HG03108 (cell line): ENCODE measurements around the gene SYNE1.
"Not testable (repeated sequence)": the region's sequence is repeated elsewhere in the genome, so short reads cannot be mapped to it uniquely, and the experiment has no call there.

ENCODE experiments used
- ATAC-seq: cut with Tn5 transposase; IDR thresholded peaks from one replicate; pipeline ENCODE4 v1.9.1; 2021; ENCODE audit warnings: moderate library complexity; ENCODE audit not compliant: unreplicated experiment

Gene SYNE1

GRCh38 chr6:152328200-152328599 is 309.0 kb downstream of the SYNE1 start:
- not testable (repeated sequence) for ATAC-seq

GRCh38 chr6:152323376-152323775 is 313.8 kb downstream of the SYNE1 start:
- no peak for ATAC-seq

GRCh38 chr6:152318278-152318677 is 318.9 kb downstream of the SYNE1 start:
- no peak for ATAC-seq

- ATAC-seq, result no peak
These were observed 321.1 kb downstream of the SYNE1 start for GRCh38 chr6:152316024-152316423.

GRCh38 chr6:152314483-152314832 is 322.7 kb downstream of the SYNE1 start:
- ATAC-seq, result no peak

GRCh38 chr6:152313542-152314482 is 323.4 kb downstream of the SYNE1 start:
- no peak for ATAC-seq

- ATAC-seq, result no peak
These were observed 324.7 kb downstream of the SYNE1 start for GRCh38 chr6:152312434-152312833.

GRCh38 chr6:152310371-152310954 is 326.7 kb downstream of the SYNE1 start:
- ATAC-seq, result no peak

- no peak for ATAC-seq
These were observed 327.5 kb downstream of the SYNE1 start for GRCh38 chr6:152309648-152310047.

- no peak for ATAC-seq
These were observed 328.2 kb downstream of the SYNE1 start for GRCh38 chr6:152309006-152309405.

GRCh38 chr6:152308306-152308705 is 328.9 kb downstream of the SYNE1 start:
- ATAC-seq, result no peak

- ATAC-seq, result no peak
These were observed 331.5 kb downstream of the SYNE1 start for GRCh38 chr6:152305672-152306071.

GRCh38 chr6:152301765-152302568 is 335.2 kb downstream of the SYNE1 start:
- ATAC-seq, result peak; percentile 91

- ATAC-seq, result peak; percentile 21
These were observed 336.0 kb downstream of the SYNE1 start for GRCh38 chr6:152301021-152301764.

- no peak for ATAC-seq
These were observed 336.6 kb downstream of the SYNE1 start for GRCh38 chr6:152300517-152300916.

GRCh38 chr6:152298848-152299735 is 338.1 kb downstream of the SYNE1 start:
- ATAC-seq, result no peak

GRCh38 chr6:152298055-152298647 is 339.0 kb downstream of the SYNE1 start:
- no peak for ATAC-seq

GRCh38 chr6:152296648-152297376 is 340.4 kb downstream of the SYNE1 start:
- ATAC-seq, result no peak

GRCh38 chr6:152295920-152296319 is 341.2 kb downstream of the SYNE1 start:
- no peak for ATAC-seq
